Activated naive CD8-positive, alpha-beta T cell treated with anti-CD3 and anti-CD28 coated beads, Interleukin-2, amount 10 ng/mL, durations not matched to agents 7 days and 5 days (primary cell): Measurements from ENCODE around the gene STING1. TPM values are rescaled to one million over a fixed set of nuclear protein-coding genes. Genes with fewer than 3 reads are reported as not detected.
A peak's percentile ranks its signal among the peaks of the same experiment; 100 is the strongest.
"Not testable (repeated sequence)": the region's sequence is repeated elsewhere in the genome, so short reads cannot be mapped to it uniquely, and the experiment has no call there.

Experiments used
- ATAC-seq: fragments of 150-1000 bp; cut with Tn5 transposase; one replicate; pipeline ENCODE4 v1.10.0; 2021; ENCODE audit warnings: low read depth, moderate library complexity
- POLR2A ChIA-PET: fragments of 350-600 bp; sonication (Branson Sonifier 250); formaldehyde crosslinking; loops from one replicate; lab custom pipeline; 2021; ENCODE audit warnings: antibody characterized with exemption; lab: Charles Lee
- DNase-seq: peaks from one replicate; pipeline ENCODE4 v3.0.0; 2021
- H3K27ac Mint-ChIP-seq: one replicate; pipeline ENCODE4 v1.8.0; 2022; ENCODE audit warnings: mild to moderate bottlenecking, mixed read lengths
- H3K27me3 Mint-ChIP-seq: one replicate; pipeline ENCODE4 v1.8.0; 2022; ENCODE audit warnings: mild to moderate bottlenecking, moderate library complexity, mixed read lengths
- H3K36me3 Mint-ChIP-seq: one replicate; pipeline ENCODE4 v1.8.0; 2021; ENCODE audit warnings: mild to moderate bottlenecking, mixed read lengths
- H3K4me1 Mint-ChIP-seq: one replicate; pipeline ENCODE4 v1.8.0; 2021; ENCODE audit warnings: mixed read lengths
- H3K4me3 Mint-ChIP-seq: one replicate; pipeline ENCODE4 v1.8.0; 2022; ENCODE audit warnings: mild to moderate bottlenecking, moderate library complexity, mixed read lengths
- H3K9me3 Mint-ChIP-seq: one replicate; pipeline ENCODE4 v1.8.0; 2021; ENCODE audit warnings: mixed read lengths
- total RNA-seq, 2 experiments: library from RNA; stranded (reverse); gene quantifications; one replicate each; pipeline ENCODE4 v1.2.3, GENCODE V29; 2021

STING1 gene
- total RNA-seq = 10 to 100 TPM; 63.6 to 68.4 TPM

GRCh38 chr5:139482050-139482889 is at the start of gene STING1:
STING1 (minus strand) TSS chr5:139482758; CDS start chr5:139481704, 1,054 bp downstream.
- Mint-ChIP-seq H3K27ac (peak within 1 kb of the TSS; percentile 97), H3K36me3 (peaks cover 16% of the 10 kb centered on the region), H3K9me3 (no peaks in the 10 kb centered on the region), H3K4me3 (peak within 1 kb of the TSS; percentile 94), H3K27me3 (no peaks in the 10 kb centered on the region), H3K4me1 (peaks cover 21% of the 10 kb centered on the region)
- DNase-seq (peak; percentile 67), ATAC-seq (peak; percentile 75)
- POLR2A ChIA-PET = interaction anchor here (0.5 to 2.3 kb wide), 28 partner anchors 9 to 728 kb away, joined by 3 to 26 read pairs (median 4); partner anchors contain the start of genes CXXC5, DNAJC18, SMIM33 and UBE2D2

- H3K27ac Mint-ChIP-seq = no peak overlapping the region
Observed at GRCh38 chr5:139531772-139532169, 49.2 kb upstream of the STING1 start.

GRCh38 chr5:139530079-139530478 is 47.5 kb upstream of the STING1 start:
- ATAC-seq, H3K4me3 Mint-ChIP-seq, H3K4me1 Mint-ChIP-seq, H3K27me3 Mint-ChIP-seq, H3K9me3 Mint-ChIP-seq, H3K27ac Mint-ChIP-seq, DNase-seq, H3K36me3 Mint-ChIP-seq: not testable (repeated sequence)
- POLR2A ChIA-PET = interaction anchor here (1.5 kb wide), 1 partner anchor 22 kb away, joined by 4 read pairs; no protein-coding TSS in a partner anchor

More at GRCh38 chr5:139531772-139532169, 49.2 kb upstream of the STING1 start:
- Mint-ChIP-seq H3K9me3 (no peaks in the 10 kb centered on the region), H3K27me3 (peaks cover 2% of the 10 kb centered on the region), H3K36me3 (no peaks in the 10 kb centered on the region), H3K4me1 (no peaks in the 10 kb centered on the region), H3K4me3 (no peak overlapping the region)
- DNase-seq (no peak), ATAC-seq (no peak)
- POLR2A ChIA-PET = no interaction called here

GRCh38 chr5:139528695-139529094 is 46.1 kb upstream of the STING1 start:
- ATAC-seq, H3K4me1 Mint-ChIP-seq, H3K4me3 Mint-ChIP-seq, H3K36me3 Mint-ChIP-seq, DNase-seq, H3K27ac Mint-ChIP-seq, H3K9me3 Mint-ChIP-seq, H3K27me3 Mint-ChIP-seq: not testable (repeated sequence)
- POLR2A ChIA-PET = interaction anchor here (1.2 kb wide), 1 partner anchor 47 kb away, joined by 4 read pairs; the partner anchor contains the start of gene STING1

GRCh38 chr5:139527896-139528467 is 45.4 kb upstream of the STING1 start:
- DNase-seq, ATAC-seq, H3K9me3 Mint-ChIP-seq, H3K27ac Mint-ChIP-seq, H3K27me3 Mint-ChIP-seq, H3K36me3 Mint-ChIP-seq, H3K4me1 Mint-ChIP-seq, H3K4me3 Mint-ChIP-seq, POLR2A ChIA-PET: not testable (repeated sequence)

- ATAC-seq, H3K9me3 Mint-ChIP-seq, H3K4me1 Mint-ChIP-seq, H3K4me3 Mint-ChIP-seq, DNase-seq, H3K27me3 Mint-ChIP-seq, H3K36me3 Mint-ChIP-seq, POLR2A ChIA-PET, H3K27ac Mint-ChIP-seq: not testable (repeated sequence)
Observed at GRCh38 chr5:139527090-139527470, 44.5 kb upstream of the STING1 start.

GRCh38 chr5:139526309-139527089 is 43.9 kb upstream of the STING1 start:
- ATAC-seq, H3K36me3 Mint-ChIP-seq, POLR2A ChIA-PET, H3K27me3 Mint-ChIP-seq, H3K4me1 Mint-ChIP-seq, H3K9me3 Mint-ChIP-seq, H3K27ac Mint-ChIP-seq, H3K4me3 Mint-ChIP-seq, DNase-seq: not testable (repeated sequence)

GRCh38 chr5:139525586-139526308 is 43.2 kb upstream of the STING1 start:
- ATAC-seq, H3K4me3 Mint-ChIP-seq, H3K4me1 Mint-ChIP-seq, H3K9me3 Mint-ChIP-seq, DNase-seq, POLR2A ChIA-PET, H3K36me3 Mint-ChIP-seq, H3K27ac Mint-ChIP-seq, H3K27me3 Mint-ChIP-seq: not testable (repeated sequence)

- Mint-ChIP-seq H3K4me3 (no peak overlapping the region), H3K27ac (no peak overlapping the region), H3K27me3 (peaks cover 2% of the 10 kb centered on the region), H3K4me1 (no peaks in the 10 kb centered on the region), H3K36me3 (no peaks in the 10 kb centered on the region), H3K9me3 (no peaks in the 10 kb centered on the region)
- DNase-seq (no peak), ATAC-seq (no peak)
- POLR2A ChIA-PET = no interaction called here
Observed at GRCh38 chr5:139524940-139525585, 42.5 kb upstream of the STING1 start.

- no peak overlapping the region for H3K27ac Mint-ChIP-seq
- H3K4me1 Mint-ChIP-seq = no peaks in the 10 kb centered on the region
- peaks cover 4% of the 10 kb centered on the region for H3K27me3 Mint-ChIP-seq
- H3K36me3 Mint-ChIP-seq = no peaks in the 10 kb centered on the region
- H3K9me3 Mint-ChIP-seq = no peaks in the 10 kb centered on the region
- no peak overlapping the region for H3K4me3 Mint-ChIP-seq
- POLR2A ChIA-PET = no interaction called here
- no peak for ATAC-seq
- DNase-seq = no peak
Observed at GRCh38 chr5:139524446-139524845, 41.9 kb upstream of the STING1 start.

- Mint-ChIP-seq H3K27ac (no peak overlapping the region), H3K4me3 (no peak overlapping the region)
Observed at GRCh38 chr5:139523635-139524445, 41.3 kb upstream of the STING1 start.

More at GRCh38 chr5:139523635-139524445, 41.3 kb upstream of the STING1 start:
- ATAC-seq = no peak
- H3K36me3 Mint-ChIP-seq = no peaks in the 10 kb centered on the region
- peaks cover 2% of the 10 kb centered on the region for H3K4me1 Mint-ChIP-seq
- peaks cover 4% of the 10 kb centered on the region for H3K27me3 Mint-ChIP-seq
- no peaks in the 10 kb centered on the region for H3K9me3 Mint-ChIP-seq
- no peak for DNase-seq
- POLR2A ChIA-PET = no interaction called here
